Erythroblast (primary cell): Measurements from ENCODE around the gene ADPGK.

Source experiments
- GATA1 ChIP-seq: IDR thresholded peaks from 2 replicates; pipeline ENCODE4 v1.6.1; 2011; ENCODE audit warnings: low read depth, mild to moderate bottlenecking, control low read depth, low read length, moderate library complexity
- POLR2A ChIP-seq: IDR thresholded peaks from 2 replicates; pipeline ENCODE4 v1.6.1; 2011; ENCODE audit warnings: mild to moderate bottlenecking, low read length

- TF ChIP-seq POLR2A: no peak
- TF ChIP-seq GATA1: no peak
Measured at GRCh38 chr15:72782274-72783003, 1.1 kb downstream of the ADPGK start.
